SK-N-DZ (cell line): ENCODE data around the gene ADAMTS2.

Experiments
- DNase-seq: peaks from one replicate; pipeline ENCODE4 v3.0.0-alpha.2; 2015; ENCODE audit warnings: low spot score

The ADAMTS2 gene

DNA sequence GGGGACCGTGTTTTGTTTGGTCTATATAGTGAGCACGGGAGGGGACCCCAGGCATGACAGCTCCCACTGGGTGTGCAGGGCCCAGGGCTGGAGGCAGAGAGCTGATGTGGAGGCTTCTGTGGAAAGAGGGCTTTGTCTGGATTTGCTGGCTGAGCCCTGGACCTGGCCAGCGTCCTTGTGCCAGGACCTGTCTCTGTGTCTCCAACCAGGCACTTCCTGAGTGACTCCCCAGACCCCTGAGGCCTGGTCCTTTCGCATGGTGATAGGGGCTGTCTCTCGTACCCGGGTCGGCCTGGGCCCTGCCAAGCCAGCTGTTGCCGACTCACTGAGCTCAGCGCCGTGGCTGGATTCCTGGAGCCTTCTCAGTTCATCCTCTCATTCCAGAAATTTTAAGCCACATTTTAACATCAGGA, 77.6 kb downstream of the ADAMTS2 start:
- no peak for DNase-seq

DNA sequence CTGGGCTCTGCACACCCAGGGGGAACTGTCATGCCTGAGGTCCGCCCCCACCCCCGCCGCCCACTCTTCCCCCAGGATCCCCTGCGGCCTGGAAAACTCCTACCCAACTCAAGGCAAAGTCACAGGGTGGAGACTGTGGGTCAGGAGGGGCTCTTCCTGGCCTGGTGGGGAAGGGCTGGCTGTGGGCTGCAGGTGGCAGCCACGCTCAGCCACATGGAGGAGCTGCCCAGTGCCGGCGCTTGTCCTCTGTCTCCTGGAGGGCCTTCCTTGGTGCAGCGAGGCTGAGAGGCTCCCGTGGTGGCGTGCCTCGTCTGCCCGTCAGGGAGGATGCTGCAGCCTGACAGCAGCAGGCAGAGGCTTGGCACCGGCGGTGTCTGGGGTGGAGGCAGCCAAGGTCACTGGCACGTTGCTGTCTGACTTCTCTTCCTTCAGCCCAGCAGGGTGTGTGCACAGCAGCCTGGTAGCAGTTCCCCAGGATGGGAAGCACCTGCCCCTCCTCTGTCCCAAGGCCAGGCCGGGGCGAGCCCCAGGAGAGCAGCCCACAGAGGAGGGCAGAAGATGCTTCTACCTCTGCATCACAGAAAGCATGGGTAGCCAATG, 78.1 kb downstream of the ADAMTS2 start:
- no peak for DNase-seq

DNA sequence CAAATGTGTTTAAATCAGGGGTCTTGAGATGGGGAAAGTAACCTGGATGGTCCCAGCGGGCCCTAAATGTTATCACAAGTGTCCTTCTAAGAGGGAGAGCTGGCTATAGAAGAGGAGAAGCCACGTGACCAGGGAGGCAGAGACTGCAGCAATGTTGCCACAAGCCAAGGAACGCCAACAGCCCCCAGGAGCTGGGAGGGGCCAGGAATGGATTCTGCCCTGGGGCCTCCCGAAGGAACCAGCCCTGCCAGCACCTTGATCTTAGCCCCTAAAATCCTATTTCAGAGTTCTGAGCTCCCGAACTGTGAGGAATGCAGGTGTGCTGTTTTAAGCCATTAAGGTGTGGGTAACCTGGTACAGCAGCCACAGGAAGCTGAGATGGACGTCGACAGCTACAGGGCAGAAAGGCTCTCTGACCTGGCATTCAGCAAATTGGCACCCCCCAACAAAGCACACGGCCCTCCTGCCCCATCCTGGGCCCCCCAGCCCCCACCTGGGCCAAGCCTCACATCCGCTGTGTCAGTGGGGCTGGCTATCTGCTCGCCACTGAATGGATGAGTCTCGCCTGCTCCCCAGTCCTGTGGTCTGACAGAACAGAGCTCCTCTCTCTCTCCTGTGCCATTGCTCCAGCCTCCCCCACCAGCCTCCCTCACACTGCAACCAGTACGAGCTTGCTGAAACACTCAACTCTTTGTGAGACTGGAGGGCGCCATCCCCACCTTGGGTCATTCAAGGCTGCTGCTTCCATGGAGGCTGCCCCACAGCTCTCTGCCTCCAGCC, 78.8 kb downstream of the ADAMTS2 start:
- DNase-seq: no peak

DNA sequence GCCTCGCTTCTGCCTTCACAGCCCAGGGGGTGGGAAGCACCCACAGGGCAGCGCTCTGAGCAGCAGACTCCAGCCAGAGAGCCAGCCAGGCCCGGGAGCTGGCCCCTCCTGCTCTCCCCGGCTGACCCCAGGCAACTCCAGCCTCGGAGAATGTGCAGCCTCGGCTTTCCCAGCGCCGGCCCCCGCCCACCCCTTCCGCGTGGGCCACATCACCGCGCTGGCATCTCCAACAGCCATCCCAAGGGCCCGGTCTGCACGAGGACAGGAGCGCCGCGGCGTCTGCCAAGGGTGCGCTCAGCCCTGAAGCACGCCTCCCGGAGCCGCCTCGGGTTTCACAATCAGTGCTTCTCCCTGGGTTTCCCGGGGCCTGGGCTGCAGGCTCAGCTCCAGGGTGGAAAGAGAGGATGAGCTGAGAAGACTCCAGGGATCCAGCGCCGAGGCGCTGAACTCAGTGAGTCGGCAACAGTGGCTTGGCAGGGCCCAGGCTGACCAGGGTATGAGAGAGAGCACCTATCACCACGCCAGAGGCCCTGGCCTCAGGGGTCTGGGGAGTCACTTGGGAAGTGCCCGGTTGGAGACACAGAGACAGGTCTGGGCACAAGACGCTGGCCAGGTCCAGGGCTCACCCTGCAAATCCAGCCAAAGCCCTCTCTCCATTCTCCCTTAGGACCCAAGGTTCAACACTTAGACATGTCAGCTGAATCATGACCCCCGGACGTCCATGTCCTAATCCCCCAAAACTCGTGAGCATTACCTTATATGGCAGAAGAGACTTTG, 79.6 kb downstream of the ADAMTS2 start:
- DNase-seq: peak; percentile 59

DNA sequence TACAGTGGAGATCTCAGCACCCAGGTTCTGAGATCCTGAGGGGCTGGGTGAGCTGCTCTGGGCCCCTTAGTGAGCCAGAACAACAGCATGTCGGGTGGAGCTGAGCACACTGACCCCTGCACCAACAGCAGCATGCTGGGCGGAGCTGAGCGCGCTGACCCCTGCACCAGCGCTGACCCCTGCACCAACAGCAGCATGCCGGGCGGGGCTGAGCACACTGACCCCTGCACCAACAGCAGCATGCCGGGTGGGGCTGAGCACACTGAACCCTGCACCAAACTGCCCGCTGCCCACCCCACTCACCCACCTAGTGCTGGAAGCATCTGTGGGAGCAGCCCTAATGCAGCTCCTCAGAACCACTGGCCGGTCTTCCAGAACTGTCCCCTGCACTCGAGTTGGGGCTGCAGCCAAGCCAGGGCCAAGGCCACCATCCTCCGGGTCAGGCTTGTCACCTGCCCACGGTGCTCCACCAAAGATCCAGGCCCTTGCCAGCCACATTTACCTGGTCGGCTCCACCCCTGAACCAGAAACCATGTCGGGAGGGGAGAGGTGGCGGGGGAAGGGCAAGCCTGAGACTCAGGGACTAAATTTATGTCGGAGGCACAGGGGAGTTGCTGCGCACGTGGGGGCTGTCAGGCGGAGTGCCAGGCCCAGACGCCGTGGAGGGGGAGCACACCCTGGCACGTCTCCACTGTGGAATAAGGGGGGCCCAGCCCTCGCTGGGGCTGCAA, 80.3 kb downstream of the ADAMTS2 start:
- DNase-seq: no peak

DNA sequence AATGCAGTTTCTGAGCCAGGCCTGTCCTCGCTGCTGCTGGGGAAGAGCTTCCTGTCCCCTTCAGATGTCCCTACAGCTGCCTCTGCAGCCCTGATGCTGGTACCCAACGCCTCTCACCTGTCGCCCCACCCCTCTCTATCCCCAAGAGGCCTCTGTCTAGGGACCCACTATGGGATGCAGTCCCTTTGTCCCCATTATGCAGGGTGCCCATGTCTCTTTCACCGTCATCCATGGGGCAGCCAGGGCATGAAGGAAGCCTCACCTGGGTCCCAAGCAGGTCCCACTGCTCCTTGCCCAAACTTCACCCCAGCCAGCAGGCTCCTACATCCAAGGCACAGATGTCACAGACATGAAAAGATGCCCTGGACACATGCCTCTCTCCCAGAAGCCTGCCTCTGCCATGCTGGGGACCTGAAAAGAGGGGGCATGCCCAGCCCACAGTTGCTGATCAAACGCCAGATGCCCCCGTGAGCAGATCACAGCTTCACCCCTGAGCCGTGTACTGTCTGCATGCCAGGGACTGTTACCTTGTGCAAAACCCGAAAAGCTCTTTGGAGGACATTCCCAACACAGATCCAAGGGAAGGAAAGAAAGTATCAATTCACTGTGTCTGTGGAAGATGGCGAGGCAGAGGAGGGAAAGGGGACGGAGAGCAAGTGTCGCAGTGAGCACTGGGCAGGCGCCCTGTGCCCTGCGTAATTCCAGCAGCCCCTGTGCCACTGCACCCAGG, 81.0 kb downstream of the ADAMTS2 start:
- no peak for DNase-seq

DNA sequence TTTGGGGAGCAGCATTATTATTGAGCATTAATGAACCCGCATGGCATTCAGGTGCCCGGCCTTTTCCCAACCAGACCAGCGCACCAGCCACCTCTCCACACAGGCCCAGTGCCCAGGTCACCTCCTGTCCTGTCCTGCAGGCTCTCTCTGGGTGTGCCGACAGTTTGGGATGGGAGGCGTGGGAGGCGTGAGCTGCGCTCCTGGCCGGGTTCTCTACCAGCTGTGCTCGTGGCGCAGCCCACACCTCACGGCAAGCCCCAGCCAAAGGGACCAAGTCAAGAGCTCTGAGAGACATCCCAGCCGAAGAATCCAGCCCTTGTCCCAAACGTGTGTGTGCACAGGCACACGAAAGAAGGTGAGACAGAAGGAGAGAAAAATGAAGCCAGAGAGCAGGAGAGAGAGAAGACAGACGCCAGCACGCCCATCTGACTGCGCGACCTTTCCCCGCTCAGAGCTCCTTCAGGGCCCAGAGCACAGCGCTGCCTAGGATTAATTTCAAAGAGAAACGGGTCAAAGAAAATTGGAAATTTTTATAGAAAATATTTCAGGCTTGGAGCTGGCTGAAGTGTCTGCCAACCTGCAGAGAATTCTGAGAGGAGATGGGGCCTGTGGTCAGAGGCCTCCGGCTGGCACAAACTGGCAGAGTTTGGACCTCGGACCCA, 81.7 kb downstream of the ADAMTS2 start:
- DNase-seq: no peak

DNA sequence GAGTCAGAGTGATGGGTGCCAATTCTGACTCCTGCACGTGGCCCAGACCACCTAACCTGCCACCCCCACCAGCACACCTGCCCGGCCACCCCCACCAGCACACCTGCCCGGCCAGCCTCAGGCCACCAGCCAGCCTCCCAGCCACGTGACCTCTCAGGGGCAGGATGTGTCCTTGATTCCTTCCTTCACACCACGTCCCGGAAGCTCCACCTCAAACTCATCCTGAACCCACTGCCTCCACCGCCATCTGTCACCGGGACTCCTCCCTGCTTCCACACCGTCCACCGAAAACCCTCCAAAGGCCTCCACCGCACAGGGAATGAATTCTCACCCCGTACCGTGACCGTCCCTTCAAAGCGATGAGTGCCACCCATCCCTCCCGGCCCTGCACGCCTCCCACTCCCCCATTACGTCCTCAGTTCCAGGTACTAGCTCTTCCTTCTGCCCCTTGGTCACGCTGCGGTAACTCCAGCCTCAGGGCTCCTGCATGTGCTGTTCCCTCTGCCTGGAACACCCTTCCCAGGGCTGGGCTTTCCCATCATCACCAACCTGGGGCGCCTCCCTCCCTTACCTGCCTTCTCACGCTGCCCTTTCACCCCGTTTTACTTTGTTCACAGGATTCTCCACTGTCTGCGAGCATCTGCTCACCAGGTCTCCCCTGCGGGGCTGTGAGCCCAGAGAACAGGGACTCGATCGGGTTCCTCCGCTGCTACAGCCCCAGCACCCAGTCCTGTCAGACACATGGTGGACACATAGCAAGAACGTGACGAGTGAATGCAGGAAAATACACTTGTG, 82.9 kb downstream of the ADAMTS2 start:
- DNase-seq: no peak

DNA sequence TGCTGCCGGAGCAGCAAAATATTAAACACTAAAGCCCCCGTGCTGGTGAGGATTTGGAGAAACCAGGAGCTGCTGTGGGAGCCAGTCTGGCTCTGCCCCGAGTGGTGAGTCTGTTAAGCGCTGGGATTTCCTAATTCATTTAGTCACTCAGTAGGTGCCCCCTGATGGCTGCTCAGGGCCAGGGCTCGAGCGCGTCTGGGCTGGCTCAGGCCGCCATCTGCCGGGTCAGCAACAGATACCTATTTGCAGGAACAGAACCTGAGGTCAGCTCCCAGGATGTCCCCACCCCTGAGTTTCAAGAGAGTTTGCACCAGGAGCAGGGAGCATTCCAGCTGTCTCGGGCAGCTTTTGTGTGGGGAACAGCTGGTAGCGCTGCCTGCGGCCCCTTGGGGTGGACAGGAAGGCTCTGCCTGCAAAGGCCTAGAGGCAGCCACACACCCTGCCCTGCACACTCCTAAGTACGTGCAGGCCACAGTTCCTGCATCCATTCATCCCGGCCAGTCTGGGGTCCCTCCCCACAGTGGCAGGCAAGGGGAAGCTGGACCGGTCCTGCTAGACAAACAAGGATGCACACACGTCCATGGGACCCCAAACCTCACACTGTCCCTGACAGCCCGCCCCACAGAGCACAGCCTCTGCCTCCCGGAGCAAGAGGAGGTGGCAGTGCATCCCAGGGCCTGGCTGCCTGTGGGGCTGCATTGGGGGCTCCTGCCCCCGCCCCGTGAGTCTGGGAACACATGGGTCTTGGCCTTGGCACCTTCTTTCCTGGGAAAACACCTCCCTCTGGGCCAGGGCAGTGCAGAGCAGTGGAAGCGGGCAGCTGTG, 83.7 kb downstream of the ADAMTS2 start:
- DNase-seq: peak; percentile 83

DNA sequence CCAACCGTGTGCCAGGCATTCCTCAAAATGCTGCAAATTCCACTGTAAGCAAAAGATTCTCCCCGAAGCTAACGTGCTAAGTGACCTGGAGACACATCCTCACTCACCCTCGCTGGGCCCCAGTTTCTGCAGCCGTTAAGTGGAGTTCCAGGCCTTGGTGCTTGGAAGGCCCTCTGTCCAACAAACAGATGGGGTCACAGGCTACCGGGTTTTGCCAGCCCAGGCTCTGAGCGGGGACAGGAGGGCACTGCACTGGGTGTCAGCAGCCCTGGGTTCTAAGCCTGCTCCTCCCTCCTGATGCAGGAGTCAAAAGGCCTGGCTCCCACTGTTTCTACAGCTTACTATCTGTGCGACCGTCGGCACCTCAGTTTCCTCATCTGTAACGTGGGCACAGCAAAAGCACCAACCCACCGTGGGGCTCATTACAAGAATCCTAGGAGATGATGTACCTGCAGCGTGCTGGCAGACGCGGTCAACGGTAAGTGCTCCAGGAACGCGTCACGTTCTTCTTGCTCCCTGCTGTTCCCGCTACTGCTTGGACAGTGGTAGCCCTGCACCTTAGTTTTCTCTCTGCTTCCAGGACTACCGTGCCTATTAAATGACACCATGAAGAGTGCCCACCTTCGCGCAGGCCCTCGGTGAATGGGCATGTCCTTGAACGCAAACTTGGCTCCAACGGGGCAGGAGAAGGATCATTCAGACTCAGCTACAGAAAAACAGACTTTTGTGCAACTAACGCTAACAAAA, 84.8 kb downstream of the ADAMTS2 start:
- no peak for DNase-seq

DNA sequence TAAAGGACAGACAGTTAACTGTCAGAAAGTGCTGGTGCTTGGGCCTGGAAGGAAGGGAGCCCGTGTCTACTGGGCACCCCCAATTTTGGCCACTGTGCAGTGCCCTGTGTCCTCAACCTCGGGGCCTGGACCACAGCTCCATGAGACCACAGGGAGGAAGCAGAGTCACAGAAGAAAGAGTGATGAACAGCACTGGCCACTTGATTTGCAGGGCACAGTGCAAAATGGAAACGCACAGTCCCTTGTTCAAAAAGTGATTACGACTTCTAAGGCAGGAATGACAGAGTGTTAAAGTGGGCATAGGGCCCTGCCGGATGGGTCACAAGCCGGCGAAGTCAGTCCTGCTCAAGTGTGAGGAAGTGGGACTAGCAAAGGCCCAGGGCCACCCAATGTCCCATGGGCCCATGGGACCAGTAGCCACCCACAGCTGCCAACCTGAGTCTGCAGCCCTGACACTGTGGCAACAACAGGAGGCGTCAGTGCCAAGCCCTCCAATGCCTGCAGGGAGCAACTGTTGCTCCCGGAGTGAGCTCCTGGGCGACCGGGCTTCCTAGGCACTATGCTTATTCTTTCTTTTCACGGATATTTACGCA, 85.4 kb downstream of the ADAMTS2 start:
- DNase-seq: no peak

DNA sequence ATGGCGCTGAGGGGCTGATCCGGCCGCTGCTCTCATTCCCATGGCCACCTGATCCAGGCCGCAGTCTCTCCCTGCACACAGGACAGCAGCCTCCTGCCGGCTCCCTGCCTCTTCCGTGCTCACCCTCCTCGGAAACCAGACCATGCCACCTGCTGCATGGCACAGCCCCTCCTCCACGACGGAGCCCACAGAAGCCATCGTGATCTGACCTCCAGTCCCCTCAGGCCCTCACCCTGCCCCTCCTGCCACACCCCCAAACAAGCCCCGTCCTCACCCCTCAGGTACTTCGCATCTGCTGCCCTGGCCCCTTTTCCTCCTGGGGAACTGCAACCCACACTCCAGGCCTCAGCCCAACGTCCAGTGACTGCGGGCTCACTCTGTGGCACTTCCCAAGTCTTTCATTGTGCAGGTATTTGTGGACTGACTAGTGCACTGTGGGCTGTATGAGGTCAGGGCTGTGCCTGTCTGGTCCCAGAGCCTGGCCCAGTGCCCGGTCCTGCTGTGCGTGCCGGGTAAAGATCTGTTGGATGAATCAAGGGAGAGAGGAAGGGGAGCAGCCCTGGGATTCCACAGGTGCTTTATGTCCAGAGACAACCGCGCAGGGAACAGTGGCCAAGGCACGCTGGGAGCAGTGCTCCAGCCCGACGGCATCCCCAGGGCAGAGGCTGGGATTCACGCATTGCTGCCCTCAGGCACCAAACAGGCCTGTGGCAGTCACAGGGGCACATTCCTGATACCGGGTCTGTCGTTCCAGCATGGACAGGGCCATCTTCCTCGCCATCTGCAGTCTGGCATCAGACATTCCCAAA, 86.1 kb downstream of the ADAMTS2 start:
- no peak for DNase-seq

DNA sequence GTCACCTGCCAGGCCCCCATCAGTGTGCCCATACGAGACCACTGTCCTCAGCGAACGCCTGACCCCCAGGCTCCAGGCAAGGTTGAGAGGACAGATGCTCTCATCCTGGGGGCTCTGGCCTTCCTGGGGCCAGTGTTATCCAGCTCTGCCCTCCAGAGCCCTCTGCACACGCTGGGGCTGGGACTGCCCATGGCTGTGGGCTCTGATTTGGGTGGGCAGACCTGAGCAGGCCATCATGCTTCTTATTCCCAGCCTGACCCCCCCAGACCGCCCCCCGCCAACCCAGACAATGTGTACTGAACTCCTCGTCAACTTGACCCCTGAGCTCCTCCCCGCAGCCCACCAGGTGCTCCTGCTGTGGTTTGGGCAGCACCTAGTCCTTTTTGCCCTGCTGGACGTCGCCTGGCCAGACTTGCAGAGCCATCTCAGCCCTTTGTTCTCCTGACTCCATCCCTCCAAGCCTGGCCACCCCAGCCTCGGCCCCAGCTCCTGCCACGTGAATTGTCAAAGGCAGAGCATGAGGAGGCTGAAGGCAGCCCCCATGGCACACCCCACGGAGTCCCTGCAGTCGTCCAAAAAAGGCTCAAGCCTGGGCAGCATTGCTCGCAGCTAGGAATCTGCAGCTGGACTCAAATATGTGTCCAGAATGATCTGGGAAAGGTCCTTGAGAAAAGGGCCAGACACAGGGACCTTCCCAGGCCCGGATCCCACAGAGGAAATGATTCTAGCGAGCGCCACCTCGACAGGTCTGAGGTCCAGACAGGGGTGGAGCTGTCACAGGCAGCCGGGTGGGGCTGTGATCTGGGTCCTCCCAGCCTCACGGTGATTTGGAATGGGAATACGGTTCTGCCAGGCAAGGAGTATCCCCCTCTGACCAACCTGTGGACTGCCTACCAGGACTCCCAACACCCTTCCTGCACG, 87.0 kb downstream of the ADAMTS2 start:
- DNase-seq: no peak

DNA sequence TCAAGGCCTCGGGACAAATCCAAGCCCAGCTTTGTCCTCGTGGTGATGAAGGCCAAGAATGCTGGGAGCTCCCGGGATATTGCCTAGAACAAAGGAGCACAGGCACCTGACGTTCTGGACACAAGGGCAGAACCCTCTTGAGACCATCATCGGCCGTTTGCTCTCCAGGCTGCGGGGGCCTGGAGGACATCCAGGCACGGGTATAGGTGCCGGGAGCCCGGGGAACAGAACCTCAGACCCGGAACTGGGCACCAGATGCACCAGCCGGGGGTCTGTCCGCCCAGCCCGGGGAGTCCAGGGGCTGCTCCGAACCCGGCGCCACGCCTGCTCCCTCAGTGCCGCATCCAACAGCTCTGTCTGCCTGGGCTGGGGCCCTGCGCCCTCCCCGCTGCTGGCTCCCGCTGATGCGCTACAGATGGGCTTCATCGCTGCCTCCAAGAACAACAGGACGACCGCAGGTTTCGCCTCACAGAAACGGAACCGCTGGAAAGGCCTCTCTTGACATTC, 88.0 kb downstream of the ADAMTS2 start:
- no peak for DNase-seq

DNA sequence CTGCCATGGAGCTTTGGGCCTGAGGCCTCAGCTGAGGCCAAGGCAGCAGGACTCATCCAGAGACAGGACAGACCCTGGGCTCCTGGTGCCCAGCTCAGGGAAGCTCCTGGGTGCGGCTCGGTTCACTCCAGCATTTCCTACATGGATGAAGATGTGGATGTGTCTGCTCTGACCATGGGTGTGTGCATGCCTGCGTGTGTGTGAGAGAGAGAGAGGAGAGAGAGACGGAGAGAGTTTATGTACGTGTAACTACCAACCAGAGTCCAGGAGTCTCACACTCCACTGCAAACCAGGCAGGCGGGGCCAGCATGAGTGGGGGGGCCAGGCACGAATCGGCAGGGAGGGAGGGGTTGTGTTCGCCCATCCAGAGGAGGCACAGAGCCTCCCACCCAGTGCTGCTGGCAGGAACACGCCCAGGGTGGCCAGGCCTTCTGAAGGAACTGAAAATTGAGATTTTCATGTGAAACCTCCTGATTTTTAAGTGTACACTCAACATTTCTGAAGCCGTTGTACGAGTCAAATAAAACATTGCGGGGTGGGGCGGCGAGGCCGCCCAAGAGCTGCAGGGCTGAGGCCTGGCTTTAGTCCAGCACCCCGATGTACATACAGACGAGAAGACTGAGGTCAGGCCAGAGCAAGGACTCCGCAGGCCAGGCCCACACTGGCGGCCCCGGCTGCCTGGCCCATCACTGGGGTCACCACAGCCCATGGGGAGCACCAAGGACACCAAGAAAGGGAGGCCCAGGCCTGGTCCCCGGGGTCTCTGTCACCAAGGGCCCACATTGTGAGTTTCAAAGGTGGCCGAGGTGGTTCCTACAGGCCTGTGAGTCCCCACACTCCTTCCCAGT, 88.7 kb downstream of the ADAMTS2 start:
- DNase-seq: no peak
